ENCODE data around the gene RIMS3.

The RIMS3 gene

DNA sequence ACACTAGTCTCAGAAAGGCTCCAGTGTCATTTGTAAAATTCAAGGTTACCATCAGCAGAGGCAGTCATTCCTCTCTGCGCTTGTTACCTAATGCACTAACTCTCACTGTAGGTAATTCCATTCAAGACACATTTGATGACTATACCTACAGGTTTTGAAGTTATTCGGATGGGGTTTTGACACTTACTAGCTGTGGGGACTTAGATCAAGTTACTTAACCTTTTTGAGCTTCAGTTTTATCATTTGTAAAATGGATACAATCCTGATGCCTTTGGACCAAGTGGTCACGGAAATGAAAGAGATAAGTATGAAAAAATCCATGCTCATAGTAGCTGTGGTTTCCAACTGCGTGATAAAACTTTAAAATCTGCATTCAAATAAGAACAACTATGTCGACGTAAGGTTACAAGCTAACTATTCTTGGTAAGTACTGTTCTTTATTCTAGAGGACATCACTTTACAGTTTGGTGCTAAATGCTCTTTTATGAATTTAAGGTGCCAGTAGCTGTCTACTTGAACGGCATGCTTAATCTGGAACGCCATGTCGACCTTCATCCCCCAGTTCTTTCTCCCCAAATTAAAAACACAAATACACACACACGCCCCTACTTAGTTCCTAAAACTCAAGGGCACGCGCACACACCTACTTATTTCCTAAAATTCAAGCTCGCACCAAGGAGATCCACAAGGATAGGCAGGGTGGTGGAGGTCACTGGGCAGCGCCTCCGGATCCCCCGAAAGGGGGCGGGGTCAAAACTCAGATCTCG is 25.5 kb upstream of the RIMS3 start:
- TF ChIP-seq, protein P1, sequence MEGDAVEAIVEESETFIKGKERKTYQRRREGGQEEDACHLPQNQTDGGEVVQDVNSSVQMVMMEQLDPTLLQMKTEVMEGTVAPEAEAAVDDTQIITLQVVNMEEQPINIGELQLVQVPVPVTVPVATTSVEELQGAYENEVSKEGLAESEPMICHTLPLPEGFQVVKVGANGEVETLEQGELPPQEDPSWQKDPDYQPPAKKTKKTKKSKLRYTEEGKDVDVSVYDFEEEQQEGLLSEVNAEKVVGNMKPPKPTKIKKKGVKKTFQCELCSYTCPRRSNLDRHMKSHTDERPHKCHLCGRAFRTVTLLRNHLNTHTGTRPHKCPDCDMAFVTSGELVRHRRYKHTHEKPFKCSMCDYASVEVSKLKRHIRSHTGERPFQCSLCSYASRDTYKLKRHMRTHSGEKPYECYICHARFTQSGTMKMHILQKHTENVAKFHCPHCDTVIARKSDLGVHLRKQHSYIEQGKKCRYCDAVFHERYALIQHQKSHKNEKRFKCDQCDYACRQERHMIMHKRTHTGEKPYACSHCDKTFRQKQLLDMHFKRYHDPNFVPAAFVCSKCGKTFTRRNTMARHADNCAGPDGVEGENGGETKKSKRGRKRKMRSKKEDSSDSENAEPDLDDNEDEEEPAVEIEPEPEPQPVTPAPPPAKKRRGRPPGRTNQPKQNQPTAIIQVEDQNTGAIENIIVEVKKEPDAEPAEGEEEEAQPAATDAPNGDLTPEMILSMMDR (conservative IDR thresholded peaks at IDR 0.05; ENCODE audit: low read length) = no peak
- peak overlapping the region; percentile 92 for H3K4me3 ChIP-seq (ENCODE audit: low read length)
- peak; percentile 8 for DNase-seq (ENCODE audit: low read depth)

DNA sequence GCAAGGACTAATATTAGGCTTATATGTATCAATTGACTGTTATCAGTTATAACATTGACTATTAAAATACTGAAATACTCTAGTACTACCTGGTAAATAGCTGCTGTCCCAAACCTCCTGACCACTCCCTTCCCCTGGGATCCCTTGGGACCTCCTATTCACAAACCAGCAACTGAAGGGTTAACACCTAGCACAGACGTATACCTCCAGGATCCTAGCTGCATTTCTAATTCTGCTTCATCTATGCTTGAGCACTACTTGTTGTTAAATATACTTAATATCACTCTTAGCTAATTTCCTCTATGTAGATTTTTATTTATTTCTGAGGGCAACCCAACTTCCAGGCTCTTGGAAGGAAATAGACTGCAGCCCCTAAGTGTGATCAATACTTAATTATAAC is 24.3 kb upstream of the RIMS3 start:
- no peak for DNase-seq (ENCODE audit: low read depth)
- H3K4me3 ChIP-seq (ENCODE audit: low read length) = no peak overlapping the region
- TF ChIP-seq, protein P1 (conservative IDR thresholded peaks at IDR 0.05; ENCODE audit: low read length) = no peak

DNA sequence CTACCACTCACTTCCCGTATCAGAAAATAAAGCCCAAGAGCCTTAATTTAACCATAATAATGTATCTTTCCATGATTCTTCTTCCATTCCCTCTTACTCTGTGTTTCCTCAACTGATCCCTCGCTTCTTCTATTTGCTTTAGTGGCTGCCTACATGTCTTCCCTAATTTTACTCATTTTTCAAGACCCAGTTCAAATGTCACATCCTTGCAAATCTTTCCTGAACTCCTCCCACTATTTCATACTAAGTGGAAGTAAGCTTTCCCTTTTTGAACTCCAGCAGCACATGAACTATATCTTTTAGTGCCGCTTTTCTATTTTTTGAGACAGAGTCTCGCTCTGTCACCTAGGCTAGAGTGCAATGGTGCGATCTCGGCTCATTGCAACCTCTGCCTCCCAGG is 22.2 kb upstream of the RIMS3 start:
- TF ChIP-seq, protein P1 (conservative IDR thresholded peaks at IDR 0.05; ENCODE audit: low read length) = no peak
- no peak overlapping the region for H3K4me3 ChIP-seq (ENCODE audit: low read length)
- no peak for DNase-seq (ENCODE audit: low read depth)

DNA sequence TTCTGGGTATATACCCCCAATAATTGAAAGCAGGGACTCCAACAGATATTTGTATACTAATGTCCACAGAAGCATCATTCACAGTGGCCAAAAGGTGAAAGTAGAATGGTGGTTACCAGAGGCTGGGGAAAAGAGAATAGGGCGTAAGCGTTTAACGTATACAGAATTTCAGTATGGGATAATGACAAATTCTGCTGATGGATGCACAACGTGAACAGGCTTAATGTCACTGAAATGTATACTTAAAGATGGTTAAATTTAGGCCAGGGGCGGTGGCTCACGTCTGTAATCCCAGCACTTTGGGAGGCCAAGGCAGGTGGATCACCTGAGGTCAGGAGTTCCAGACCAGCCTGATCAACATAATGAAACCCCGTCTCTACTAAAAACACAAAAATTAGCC is 21.6 kb upstream of the RIMS3 start:
- TF ChIP-seq, protein P1 (conservative IDR thresholded peaks at IDR 0.05; ENCODE audit: low read length) = no peak
- DNase-seq (ENCODE audit: low read depth) = no peak
- no peak overlapping the region for H3K4me3 ChIP-seq (ENCODE audit: low read length)

DNA sequence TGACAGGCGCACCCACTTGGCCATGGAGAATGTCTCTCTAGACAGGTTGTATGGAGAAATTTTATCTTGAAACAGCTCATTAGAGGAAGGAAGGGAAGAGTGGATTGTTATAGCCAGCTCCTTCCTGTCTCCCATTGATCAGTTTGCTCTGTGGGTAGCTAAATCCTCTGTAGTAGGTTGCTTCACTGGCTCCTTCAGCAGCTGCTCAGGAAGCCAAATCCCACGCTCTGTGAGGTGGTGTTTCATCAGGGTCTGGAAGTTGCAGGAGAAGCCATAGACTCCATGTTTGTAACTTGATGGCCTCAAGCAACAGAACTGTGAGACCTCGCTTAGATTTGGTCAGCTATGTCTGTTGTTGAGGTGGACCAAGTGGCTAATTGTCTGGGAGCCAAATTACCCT is 19.2 kb upstream of the RIMS3 start:
- DNase-seq (ENCODE audit: low read depth) = no peak
- H3K4me3 ChIP-seq (ENCODE audit: low read length) = no peak overlapping the region
- TF ChIP-seq, protein P1 (conservative IDR thresholded peaks at IDR 0.05; ENCODE audit: low read length) = no peak

DNA sequence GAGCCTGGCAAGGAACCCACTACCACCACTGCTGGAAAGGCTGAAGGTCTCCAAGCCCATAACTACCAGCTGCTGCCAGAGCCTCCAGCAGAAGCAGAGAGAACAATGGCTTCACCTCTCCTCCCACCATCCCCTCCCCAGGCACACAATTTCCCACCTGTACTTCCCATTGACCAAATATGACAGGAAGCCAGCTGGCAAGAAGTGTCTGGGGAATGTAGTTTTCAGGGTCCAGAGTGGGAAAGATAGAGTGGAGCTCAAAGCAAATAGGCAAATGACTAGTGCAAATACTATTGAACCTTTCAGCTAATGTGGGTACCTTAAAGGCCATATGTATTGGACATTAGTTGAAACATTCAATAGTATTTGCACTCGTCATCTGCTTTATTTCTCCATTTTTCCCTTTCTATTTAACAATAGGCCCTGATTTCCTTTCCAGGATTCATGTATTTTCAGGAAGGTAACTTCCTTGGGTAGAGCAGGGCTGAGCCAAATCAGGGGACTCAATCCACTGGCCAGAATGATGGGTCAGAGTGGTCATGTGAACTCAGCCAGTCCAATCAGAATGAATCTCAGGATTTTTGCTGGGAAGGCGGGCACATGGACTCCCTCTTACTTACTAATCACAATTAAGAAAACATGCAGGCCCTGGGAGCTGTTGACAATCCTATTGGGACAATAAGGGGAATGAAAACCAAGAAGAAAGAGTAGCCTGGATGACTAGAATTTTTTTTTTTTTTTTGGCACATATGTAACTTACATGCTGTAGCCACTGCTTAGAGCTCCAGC is 13.9 kb upstream of the RIMS3 start:
- H3K4me3 ChIP-seq (ENCODE audit: low read length) = no peak overlapping the region
- DNase-seq (ENCODE audit: low read depth) = no peak
- TF ChIP-seq, protein P1 (conservative IDR thresholded peaks at IDR 0.05; ENCODE audit: low read length) = no peak

DNA sequence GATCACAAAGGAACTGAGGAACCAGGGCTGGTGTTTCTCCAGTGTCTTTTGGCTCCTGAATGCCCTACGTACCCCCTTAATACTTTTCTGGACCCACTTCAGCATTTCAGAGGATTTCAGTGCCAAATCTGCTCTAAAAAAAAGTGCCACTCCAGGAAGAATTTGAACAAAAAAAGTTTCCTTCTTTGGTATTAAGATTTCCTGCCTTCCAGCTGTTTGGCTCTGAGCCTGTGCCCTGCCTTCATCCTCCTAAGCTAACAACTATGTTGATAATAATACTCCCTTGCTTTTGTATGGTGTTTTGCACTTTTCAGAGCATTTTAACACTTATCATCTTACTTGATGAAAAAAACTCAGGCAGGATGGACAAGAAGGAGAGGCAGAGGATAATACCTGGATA is 11.0 kb upstream of the RIMS3 start:
- TF ChIP-seq, protein P1 (conservative IDR thresholded peaks at IDR 0.05; ENCODE audit: low read length) = no peak

More for the DNA sequence above, 11.0 kb upstream of the RIMS3 start:
- no peak for DNase-seq (ENCODE audit: low read depth)
- no peak overlapping the region for H3K4me3 ChIP-seq (ENCODE audit: low read length)
